Brain microvascular endothelial cell (primary cell): ENCODE data around the gene SUPT5H.

Source experiments
- DNase-seq: peaks from one replicate; pipeline ENCODE4 v3.0.0-alpha.2; 2020
- H3K27ac ChIP-seq: fragments of 250-450 bp; sonication (Bioruptor Pico); 2 replicates; pipeline ENCODE4 v1.5.1; 2020; ENCODE audit warnings: mild to moderate bottlenecking, moderate library complexity
- H3K27me3 ChIP-seq: fragments of 250-450 bp; sonication (Bioruptor Pico); replicated peaks from 2 replicates; pipeline ENCODE4 v1.5.1; 2020; ENCODE audit warnings: mild to moderate bottlenecking
- H3K36me3 ChIP-seq: fragments of 250-450 bp; sonication (Bioruptor Pico); replicated peaks from 2 replicates; pipeline ENCODE4 v1.5.1; 2020; ENCODE audit warnings: mild to moderate bottlenecking
- H3K4me3 ChIP-seq: 2 replicates; pipeline ENCODE4 v1.5.1; 2011; ENCODE audit warnings: low read depth, mild to moderate bottlenecking, control low read depth, low read length, moderate library complexity
- in situ Hi-C: cut with HindIII; loops from 2 replicates; pipeline ENCODE4 v1.10.0; 2017; ENCODE audit warnings: low sequenced_read_pairs, low pct_ligation_motif_present
- TF ChIP-seq, protein P1 (sequence below): IDR thresholded peaks from 2 replicates; pipeline ENCODE4 v1.5.1; 2011; ENCODE audit warnings: low read depth, mild to moderate bottlenecking, moderate library complexity, low read length, control low read depth, inconsistent platforms; ENCODE audit errors: missing control alignments

SUPT5H gene

DNA sequence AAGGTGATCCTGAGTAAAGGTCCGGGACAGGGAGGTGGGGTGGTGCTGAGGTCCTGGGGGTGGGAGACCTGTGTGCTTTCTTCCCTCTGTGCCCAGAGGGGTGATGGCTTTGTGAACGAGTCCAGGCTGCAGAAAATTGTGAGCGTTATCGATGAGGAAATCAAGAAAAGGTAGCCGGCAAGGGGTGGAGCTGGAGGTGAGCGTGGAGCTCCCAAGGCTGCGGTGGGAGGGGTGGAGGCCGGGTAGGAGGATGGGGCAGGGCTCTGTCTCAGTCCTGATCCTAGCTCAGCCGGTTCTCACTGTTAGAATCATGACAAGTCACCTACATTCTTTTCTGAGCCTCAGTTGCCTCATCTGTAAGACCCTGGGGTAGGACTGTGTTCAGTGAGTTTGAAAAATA lies 73.6 kb downstream of the SUPT5H start:
- H3K36me3 ChIP-seq, result no peaks in the 10 kb centered on the region
- no peak overlapping the region for H3K27ac ChIP-seq
- in situ Hi-C loops, result no loop called here
- peaks cover 30% of the 10 kb centered on the region for H3K27me3 ChIP-seq
- TF ChIP-seq, protein P1, sequence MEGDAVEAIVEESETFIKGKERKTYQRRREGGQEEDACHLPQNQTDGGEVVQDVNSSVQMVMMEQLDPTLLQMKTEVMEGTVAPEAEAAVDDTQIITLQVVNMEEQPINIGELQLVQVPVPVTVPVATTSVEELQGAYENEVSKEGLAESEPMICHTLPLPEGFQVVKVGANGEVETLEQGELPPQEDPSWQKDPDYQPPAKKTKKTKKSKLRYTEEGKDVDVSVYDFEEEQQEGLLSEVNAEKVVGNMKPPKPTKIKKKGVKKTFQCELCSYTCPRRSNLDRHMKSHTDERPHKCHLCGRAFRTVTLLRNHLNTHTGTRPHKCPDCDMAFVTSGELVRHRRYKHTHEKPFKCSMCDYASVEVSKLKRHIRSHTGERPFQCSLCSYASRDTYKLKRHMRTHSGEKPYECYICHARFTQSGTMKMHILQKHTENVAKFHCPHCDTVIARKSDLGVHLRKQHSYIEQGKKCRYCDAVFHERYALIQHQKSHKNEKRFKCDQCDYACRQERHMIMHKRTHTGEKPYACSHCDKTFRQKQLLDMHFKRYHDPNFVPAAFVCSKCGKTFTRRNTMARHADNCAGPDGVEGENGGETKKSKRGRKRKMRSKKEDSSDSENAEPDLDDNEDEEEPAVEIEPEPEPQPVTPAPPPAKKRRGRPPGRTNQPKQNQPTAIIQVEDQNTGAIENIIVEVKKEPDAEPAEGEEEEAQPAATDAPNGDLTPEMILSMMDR, result no peak
- no peak overlapping the region for H3K4me3 ChIP-seq
- DNase-seq, result no peak

DNA sequence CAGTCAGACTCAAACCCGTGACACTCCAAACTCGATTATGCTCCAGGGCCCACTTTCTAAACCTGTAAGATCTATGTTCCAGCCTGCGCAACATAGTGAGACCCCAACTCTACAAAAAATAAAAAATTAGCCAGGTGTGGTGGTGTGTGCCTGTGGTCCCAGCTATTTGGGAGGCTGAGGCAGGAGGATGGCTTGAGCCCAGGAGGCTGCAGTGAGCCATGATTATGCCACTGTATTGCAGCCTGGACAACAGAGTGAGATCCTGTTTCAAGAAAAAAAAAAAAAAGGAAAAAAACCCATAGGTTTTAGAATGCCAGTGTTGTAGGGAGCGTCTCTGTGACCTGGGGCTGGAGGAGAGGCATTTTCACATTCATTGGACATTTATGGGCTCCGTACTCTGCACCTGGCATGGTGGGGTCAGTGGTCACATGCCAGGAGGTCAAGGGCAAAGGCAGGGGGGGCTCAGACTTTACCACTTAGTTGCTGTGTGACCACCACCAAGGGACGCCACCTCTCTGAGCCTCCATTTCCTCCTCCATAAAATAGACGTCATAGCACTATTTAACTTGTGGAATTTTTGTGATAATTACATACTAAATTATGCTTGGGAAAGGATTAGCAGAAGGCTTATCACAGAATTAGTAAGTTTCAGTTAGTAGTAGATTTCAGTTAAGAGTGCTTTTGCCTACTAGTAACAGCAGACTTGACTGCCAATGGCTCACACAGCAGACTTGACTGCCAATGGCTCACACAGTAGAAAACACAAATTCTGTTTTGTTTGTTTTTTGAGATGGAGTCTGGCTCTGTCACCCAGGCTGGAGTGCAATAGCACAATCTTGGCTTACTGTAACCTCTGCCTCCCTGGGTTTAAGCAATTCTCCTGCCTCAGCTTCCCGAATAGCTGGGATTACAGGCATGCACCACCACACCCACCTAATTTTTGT lies 75.4 kb downstream of the SUPT5H start:
- Histone ChIP-seq H3K36me3 (no peaks in the 10 kb centered on the region), H3K4me3 (no peak overlapping the region), H3K27ac (no peak overlapping the region), H3K27me3 (peaks cover 11% of the 10 kb centered on the region)
- DNase-seq, result no peak
- in situ Hi-C loops, result no loop called here
- TF ChIP-seq, protein P1, result no peak

DNA sequence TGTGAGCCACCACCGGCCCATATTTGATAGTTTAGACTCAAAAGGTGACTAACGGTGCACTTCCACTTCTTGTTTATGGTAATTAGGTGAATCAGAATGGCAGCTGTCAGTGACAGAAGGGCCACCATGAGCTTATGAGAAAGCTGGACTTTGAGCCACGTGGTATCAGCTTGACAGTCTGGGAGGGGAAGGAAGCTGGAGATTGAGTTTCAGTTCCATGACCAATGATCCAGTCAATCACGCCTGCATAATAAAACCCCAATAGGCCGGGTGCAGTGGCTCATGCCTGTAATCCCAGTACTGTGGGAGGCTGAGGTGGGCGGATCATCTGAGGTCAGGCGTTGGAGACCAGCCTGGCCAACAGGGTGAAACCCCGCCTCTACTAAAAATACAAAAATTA lies 79.1 kb downstream of the SUPT5H start:
- no peak for DNase-seq
- Histone ChIP-seq H3K4me3 (no peak overlapping the region), H3K36me3 (no peaks in the 10 kb centered on the region), H3K27me3 (no peaks in the 10 kb centered on the region), H3K27ac (no peak overlapping the region)
- TF ChIP-seq, protein P1, result no peak
- in situ Hi-C loops, result no loop called here

DNA sequence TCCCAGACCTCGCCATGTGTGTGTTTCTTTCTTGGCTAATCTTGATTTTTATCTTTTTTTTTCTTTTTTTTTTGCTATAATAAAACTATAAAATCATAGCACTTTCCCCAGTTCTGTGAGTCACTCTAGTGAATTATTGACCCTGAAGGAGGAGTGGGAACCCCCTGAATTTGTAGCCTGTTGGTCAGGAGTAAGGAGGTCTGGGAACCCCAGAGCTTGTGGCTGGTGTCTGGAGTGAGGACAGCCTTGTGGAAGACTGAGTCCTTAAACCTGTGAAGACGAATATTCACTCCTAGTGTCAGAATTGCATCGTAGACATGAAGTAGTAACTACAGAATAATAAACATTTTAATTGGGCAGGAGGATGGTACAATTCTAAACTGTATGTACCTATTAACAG lies 79.8 kb downstream of the SUPT5H start:
- in situ Hi-C loops, result no loop called here
- H3K27me3 ChIP-seq, result no peaks in the 10 kb centered on the region
- H3K4me3 ChIP-seq, result no peak overlapping the region
- TF ChIP-seq, protein P1, result no peak
- H3K36me3 ChIP-seq, result no peaks in the 10 kb centered on the region
- no peak overlapping the region for H3K27ac ChIP-seq
- DNase-seq, result no peak
